IPS-20b (cell line): ENCODE results near the gene BRCA1.
"Not testable (repeated sequence)": the region's sequence is repeated elsewhere in the genome, so short reads cannot be mapped to it uniquely, and the experiment has no call there.

Experiments
- H3K27ac ChIP-seq: one replicate; pipeline ENCODE4 v1.5.1; 2013; ENCODE audit warnings: low read length
- H3K27me3 ChIP-seq: 2 replicates; pipeline ENCODE4 v1.6.1; 2013; ENCODE audit warnings: mild to moderate bottlenecking, low read length, inconsistent platforms; ENCODE audit not compliant: insufficient read depth
- H3K36me3 ChIP-seq: 2 replicates; pipeline ENCODE4 v1.6.1; 2013; ENCODE audit warnings: low read depth, mild to moderate bottlenecking, inconsistent platforms, low read length, moderate library complexity; ENCODE audit not compliant: insufficient read depth
- H3K4me1 ChIP-seq: 2 replicates; pipeline ENCODE4 v1.6.1; 2013; ENCODE audit warnings: mild to moderate bottlenecking, control low read depth, inconsistent platforms, low read length, moderate library complexity; ENCODE audit not compliant: insufficient read depth
- H3K4me3 ChIP-seq: 2 replicates; pipeline ENCODE4 v1.5.1; 2013; ENCODE audit warnings: mild to moderate bottlenecking, low read length, inconsistent platforms
- H3K9ac ChIP-seq: 2 replicates; pipeline ENCODE4 v1.6.1; 2013; ENCODE audit warnings: low read depth, mild to moderate bottlenecking, inconsistent platforms, low read length, moderate library complexity
- H3K9me3 ChIP-seq: 2 replicates; pipeline ENCODE4 v1.6.1; 2013; ENCODE audit warnings: mild to moderate bottlenecking, low read depth, low read length, inconsistent platforms; ENCODE audit not compliant: insufficient read depth

BRCA1 gene

GRCh38 chr17:43003542-43004172, 121.5 kb downstream of the BRCA1 start:
- Histone ChIP-seq H3K9me3 (no peaks in the 10 kb centered on the region), H3K27me3 (no peaks in the 10 kb centered on the region), H3K27ac (no peak overlapping the region), H3K36me3 (peaks cover 55% of the 10 kb centered on the region), H3K9ac (no peak overlapping the region), H3K4me3 (no peak overlapping the region), H3K4me1 (no peaks in the 10 kb centered on the region; the same call in 1 of the 2 replicates)

- not testable (repeated sequence) for H3K27me3 ChIP-seq, H3K9ac ChIP-seq, H3K9me3 ChIP-seq, H3K4me1 ChIP-seq, H3K27ac ChIP-seq, H3K4me3 ChIP-seq
- H3K36me3 ChIP-seq = peaks cover 55% of the 10 kb centered on the region
Observed at GRCh38 chr17:43000894-43001293, 124.3 kb downstream of the BRCA1 start.

- Histone ChIP-seq H3K9ac (peak overlapping the region; percentile 99), H3K4me3 (peak overlapping the region; percentile 92), H3K36me3 (peaks cover 59% of the 10 kb centered on the region), H3K27me3 (no peaks in the 10 kb centered on the region), H3K9me3 (no peaks in the 10 kb centered on the region), H3K27ac (peak overlapping the region; percentile 44), H3K4me1 (peaks cover 3% of the 10 kb centered on the region; the same call in 1 of the 2 replicates)
Observed at GRCh38 chr17:42999003-42999525, 126.1 kb downstream of the BRCA1 start.

- Histone ChIP-seq H3K4me1 (peaks cover 3% of the 10 kb centered on the region; the same call in 1 of the 2 replicates), H3K4me3 (peak within 1 kb of the TSS; percentile 92), H3K9me3 (no peaks in the 10 kb centered on the region), H3K9ac (peak within 1 kb of the TSS; percentile 99), H3K27ac (peak within 1 kb of the TSS; percentile 44), H3K27me3 (no peaks in the 10 kb centered on the region), H3K36me3 (peaks cover 57% of the 10 kb centered on the region)
Observed at GRCh38 chr17:42997984-42998938, 126.9 kb downstream of the BRCA1 start, which contains the start of gene RPL27. Gene RPL27 (plus strand): TSS chr17:42998419. CDS start chr17:42998751, 332 bp downstream.

- H3K27me3 ChIP-seq = no peaks in the 10 kb centered on the region
- peaks cover 3% of the 10 kb centered on the region; the same call in 1 of the 2 replicates for H3K4me1 ChIP-seq
- H3K9me3 ChIP-seq = no peaks in the 10 kb centered on the region
- no peak overlapping the region for H3K27ac ChIP-seq
- peaks cover 57% of the 10 kb centered on the region for H3K36me3 ChIP-seq
- H3K9ac ChIP-seq = peak overlapping the region; percentile 49; the same call in 1 of the 2 replicates
- peak overlapping the region; percentile 71 for H3K4me3 ChIP-seq
Observed at GRCh38 chr17:42997390-42997983, 127.7 kb downstream of the BRCA1 start.
